ENCODE measurements around the gene ADCY1.

Gene ADCY1

GRCh38 chr7:45597286-45597984 lies 23.3 kb downstream of the ADCY1 start:
- TF ChIP-seq EZH2phosphoT487 (conservative IDR thresholded peaks at IDR 0.05; ENCODE audit: low read length), result no peak
- TF ChIP-seq CTCF (IDR thresholded peaks at IDR 0.05; ENCODE audit: insufficient read depth, low read length, poor library complexity, severe bottlenecking), result no peak
- H3K9me3 ChIP-seq (ENCODE audit: insufficient read depth, low read length), result no peaks in the 10 kb centered on the region
- no peaks in the 10 kb centered on the region for H3K36me3 ChIP-seq (ENCODE audit: low read length)
- no peak overlapping the region for H3K27ac ChIP-seq (ENCODE audit: low read depth, low read length)
- H3K79me2 ChIP-seq (ENCODE audit: insufficient read depth, low read length), result no peaks in the 10 kb centered on the region
- no peaks in the 10 kb centered on the region for H3K9me2 ChIP-seq (replicated peaks; ENCODE audit: insufficient read depth, low read length)
- H3F3A ChIP-seq (ENCODE audit: insufficient read depth), result no peaks in the 10 kb centered on the region
- no peak overlapping the region for H3K4me2 ChIP-seq (ENCODE audit: low read depth, low read length, poor library complexity, severe bottlenecking)
- no peaks in the 10 kb centered on the region for H3K27me3 ChIP-seq (ENCODE audit: low read length)
- no peak overlapping the region for H3K9ac ChIP-seq (ENCODE audit: low read length)
- no peaks in the 10 kb centered on the region for H4K20me1 ChIP-seq (ENCODE audit: low read depth, low read length)
- no peak overlapping the region for H2AFZ ChIP-seq (ENCODE audit: low read depth, low read length, severe bottlenecking)
- H3K4me3 ChIP-seq (ENCODE audit: insufficient read depth, low read length, poor library complexity, severe bottlenecking), result no peak overlapping the region

DNA sequence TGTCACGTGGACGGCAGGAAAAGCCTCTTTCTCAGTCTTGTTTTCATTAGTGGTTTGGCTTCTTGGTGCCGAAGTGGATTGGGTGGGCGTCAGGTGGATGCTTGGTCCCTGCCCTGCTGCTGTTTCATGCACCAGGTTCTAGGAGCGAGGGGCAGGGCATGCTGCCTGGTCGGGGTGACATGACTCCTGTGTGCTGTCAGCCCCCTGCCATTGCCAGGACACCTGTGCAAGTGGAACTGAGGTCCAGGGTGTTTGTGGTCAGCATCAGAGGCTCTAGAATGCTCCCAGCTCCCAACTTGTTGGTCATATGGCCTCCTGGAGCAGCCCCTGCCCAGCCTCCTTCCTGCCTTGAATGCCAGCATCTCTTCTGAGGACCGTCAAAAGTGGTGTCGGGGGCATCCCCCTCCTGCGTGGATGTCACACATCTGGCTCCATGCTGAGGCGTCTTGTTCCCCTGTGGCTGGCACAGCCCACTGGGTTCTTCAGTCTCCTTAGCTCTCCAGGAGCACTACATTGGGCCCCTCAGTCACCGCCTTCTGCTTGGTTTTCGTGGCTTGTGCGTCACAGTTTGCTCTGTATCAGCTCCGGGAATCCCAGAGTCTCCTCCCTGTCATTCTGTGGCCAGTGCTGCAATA lies 24.8 kb downstream of the ADCY1 start:
- H3K36me3 ChIP-seq (ENCODE audit: low read length), result no peaks in the 10 kb centered on the region
- no peak overlapping the region for H2AFZ ChIP-seq (ENCODE audit: low read depth, low read length, severe bottlenecking)
- H3K4me2 ChIP-seq (ENCODE audit: low read depth, low read length, poor library complexity, severe bottlenecking), result no peak overlapping the region
- H3K27ac ChIP-seq (ENCODE audit: low read depth, low read length), result no peak overlapping the region
- H3K27me3 ChIP-seq (ENCODE audit: low read length), result no peaks in the 10 kb centered on the region
- no peaks in the 10 kb centered on the region for H3F3A ChIP-seq (ENCODE audit: insufficient read depth)
- H3K9ac ChIP-seq (ENCODE audit: low read length), result no peak overlapping the region
- no peak overlapping the region for H3K4me3 ChIP-seq (ENCODE audit: insufficient read depth, low read length, poor library complexity, severe bottlenecking)
- no peaks in the 10 kb centered on the region for H4K20me1 ChIP-seq (ENCODE audit: low read depth, low read length)
- no peaks in the 10 kb centered on the region for H3K9me2 ChIP-seq (replicated peaks; ENCODE audit: insufficient read depth, low read length)
- no peaks in the 10 kb centered on the region for H3K9me3 ChIP-seq (ENCODE audit: insufficient read depth, low read length)
- H3K79me2 ChIP-seq (ENCODE audit: insufficient read depth, low read length), result no peaks in the 10 kb centered on the region
- TF ChIP-seq CTCF (IDR thresholded peaks at IDR 0.05; ENCODE audit: insufficient read depth, low read length, poor library complexity, severe bottlenecking) (no peak), EZH2phosphoT487 (conservative IDR thresholded peaks at IDR 0.05; ENCODE audit: low read length) (no peak)

GRCh38 chr7:45599851-45600706 lies 25.9 kb downstream of the ADCY1 start:
- Histone ChIP-seq H3K36me3 (ENCODE audit: low read length) (no peaks in the 10 kb centered on the region), H3K9me3 (ENCODE audit: insufficient read depth, low read length) (no peaks in the 10 kb centered on the region), H3K27me3 (ENCODE audit: low read length) (no peaks in the 10 kb centered on the region), H3K4me3 (ENCODE audit: insufficient read depth, low read length, poor library complexity, severe bottlenecking) (no peak overlapping the region), H3K4me2 (ENCODE audit: low read depth, low read length, poor library complexity, severe bottlenecking) (no peak overlapping the region), H3K9me2 (replicated peaks; ENCODE audit: insufficient read depth, low read length) (no peaks in the 10 kb centered on the region), H4K20me1 (ENCODE audit: low read depth, low read length) (no peaks in the 10 kb centered on the region), H2AFZ (ENCODE audit: low read depth, low read length, severe bottlenecking) (no peak overlapping the region), H3K27ac (ENCODE audit: low read depth, low read length) (no peak overlapping the region), H3K79me2 (ENCODE audit: insufficient read depth, low read length) (no peaks in the 10 kb centered on the region), H3F3A (ENCODE audit: insufficient read depth) (no peaks in the 10 kb centered on the region), H3K9ac (ENCODE audit: low read length) (no peak overlapping the region)
- TF ChIP-seq EZH2phosphoT487 (conservative IDR thresholded peaks at IDR 0.05; ENCODE audit: low read length), result no peak
- TF ChIP-seq CTCF (IDR thresholded peaks at IDR 0.05; ENCODE audit: insufficient read depth, low read length, poor library complexity, severe bottlenecking), result no peak

Data from SU-DHL-6 (cell line).